HL-60/S4 treated with retinoic acid at 250 ng/mL for 4 days and 3 days (cell line): ENCODE measurements around the gene RHOXF2.
"Not testable (repeated sequence)": the region's sequence is repeated elsewhere in the genome, so short reads cannot be mapped to it uniquely, and the experiment has no call there.

ENCODE experiments used
- in situ Hi-C: fragments of 300-500 bp; cut with MboI; formaldehyde crosslinking; loops from 2 replicates; pipeline ENCODE4 v1.7.0; 2022; ENCODE audit warnings: low sequenced_read_pairs

Gene RHOXF2, protein sequence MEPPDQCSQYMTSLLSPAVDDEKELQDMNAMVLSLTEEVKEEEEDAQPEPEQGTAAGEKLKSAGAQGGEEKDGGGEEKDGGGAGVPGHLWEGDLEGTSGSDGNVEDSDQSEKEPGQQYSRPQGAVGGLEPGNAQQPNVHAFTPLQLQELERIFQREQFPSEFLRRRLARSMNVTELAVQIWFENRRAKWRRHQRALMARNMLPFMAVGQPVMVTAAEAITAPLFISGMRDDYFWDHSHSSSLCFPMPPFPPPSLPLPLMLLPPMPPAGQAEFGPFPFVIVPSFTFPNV

DNA sequence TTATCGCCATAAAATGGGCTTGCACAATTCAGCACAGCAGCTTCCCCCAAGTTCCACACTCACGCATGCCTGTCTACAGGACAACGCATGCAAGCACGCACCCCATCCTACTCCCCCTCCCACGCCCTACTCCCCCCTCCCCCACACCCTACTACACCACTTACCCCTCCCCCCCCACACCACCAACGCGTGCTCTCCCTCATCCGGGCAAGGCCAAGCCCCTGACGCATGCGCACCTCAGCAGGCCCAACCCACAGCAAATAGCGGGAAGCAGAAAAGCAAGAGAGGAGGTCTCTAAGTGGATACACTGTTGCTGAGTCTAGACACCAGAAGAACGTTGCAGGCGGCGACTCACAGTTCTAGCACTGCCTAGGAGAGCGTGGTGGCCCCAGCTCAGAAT is at the start of gene RHOXF2:
Gene RHOXF2 (plus strand): TSS at position 301 of the 400 bp plus-strand sequence. CDS start 138 bp downstream, outside the sequence.
- in situ Hi-C loops, result not testable (repeated sequence)

DNA sequence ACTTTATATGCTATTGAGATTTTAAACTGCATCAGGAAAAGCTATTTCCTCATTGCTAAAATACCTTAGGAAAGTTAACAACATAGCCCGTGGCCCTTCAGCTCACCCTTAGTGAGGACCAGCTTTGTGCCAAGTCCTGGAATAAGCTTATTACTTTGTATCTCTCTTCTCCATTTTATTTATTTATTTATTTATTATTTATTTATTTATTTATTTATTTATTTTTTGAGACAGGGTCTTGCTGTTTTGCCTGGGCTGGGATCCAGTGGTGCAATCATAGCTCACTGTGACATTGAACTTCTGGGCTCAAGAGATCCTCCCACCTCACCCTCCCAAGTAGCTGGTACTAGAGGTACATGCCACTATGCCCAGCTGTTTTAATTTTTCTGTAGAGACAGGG is 49.0 kb upstream of the RHOXF2 start:
- in situ Hi-C loops, result no loop called here

- in situ Hi-C loops, result no loop called here
Measured at GRCh38 chrX:120111611-120112010, 46.8 kb upstream of the RHOXF2 start.

DNA sequence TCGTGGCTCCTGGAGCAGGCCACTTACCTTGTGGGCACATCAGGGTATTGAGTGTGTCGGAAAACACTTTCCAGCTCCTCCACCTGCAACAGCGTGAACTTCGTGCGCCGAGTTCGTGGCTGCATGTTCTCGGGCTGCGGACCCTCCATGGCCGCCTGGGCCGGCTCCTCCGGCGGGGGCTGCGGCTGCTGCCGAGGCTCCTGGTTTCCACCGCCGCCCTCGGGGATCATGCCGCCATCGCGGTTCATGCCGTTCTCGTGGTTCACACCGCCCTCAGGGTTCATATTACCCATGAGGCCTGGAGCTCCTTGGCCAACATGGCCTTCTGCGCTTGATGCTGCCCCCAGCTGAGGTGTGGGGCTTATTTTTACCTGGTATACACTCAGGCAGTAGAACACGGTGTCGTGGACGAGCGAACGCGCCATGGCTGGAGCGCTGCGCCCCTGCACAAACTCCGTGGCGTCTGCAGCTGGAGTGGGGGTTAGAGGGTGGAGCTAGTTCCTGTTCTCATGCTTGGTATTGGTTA is 42.9 kb upstream of the RHOXF2 start, which contains the start of gene RHOXF1:
Gene RHOXF1 (minus strand): TSS at position 476 of the 526 bp plus-strand sequence. CDS start 51 bp downstream, at position 425.
- in situ Hi-C loops, result no loop called here

DNA sequence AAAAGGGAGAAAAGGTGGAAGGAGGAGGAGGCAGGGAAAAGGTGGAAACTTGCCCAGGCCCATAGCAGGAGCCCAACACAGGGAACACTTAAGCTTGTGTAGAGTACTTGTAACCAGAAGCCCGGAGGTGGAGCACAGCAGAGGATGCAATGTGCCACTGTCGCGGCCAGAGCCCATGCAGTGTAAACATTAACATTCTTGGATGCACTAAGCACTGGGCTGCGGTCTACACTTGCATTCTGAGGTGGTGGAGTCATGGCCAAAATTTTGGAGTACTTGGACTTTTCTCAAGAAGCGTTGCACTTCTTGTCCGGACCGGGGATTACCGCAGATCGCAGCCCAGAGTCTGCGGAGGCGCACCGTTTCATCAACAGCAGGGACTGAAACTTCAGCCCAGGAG is 38.2 kb upstream of the RHOXF2 start:
- in situ Hi-C loops, result no loop called here

DNA sequence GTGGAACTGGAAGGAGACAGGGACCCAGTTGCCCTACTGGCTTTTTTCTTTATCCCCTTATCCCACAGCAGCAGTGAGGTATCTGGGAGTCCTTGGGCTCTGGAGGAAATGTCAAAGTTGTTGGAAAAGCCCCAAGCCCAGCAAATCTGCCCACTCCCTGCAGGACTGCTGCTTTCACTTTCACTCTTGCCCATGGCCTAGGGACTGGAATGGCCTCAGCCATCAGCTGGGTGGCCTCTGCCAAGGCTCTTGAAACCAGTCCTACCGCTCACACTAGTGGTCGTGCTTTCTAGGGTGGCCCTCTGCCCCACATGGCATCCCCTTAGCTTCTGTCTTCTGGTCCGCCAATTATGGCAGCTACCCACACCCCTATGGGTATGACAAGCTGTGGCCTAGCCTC is 33.0 kb upstream of the RHOXF2 start:
- in situ Hi-C loops, result loop anchor here (25.0 kb wide), 1 partner anchor 112 kb away; no protein-coding TSS in a partner anchor

- in situ Hi-C loops, result loop anchor here (25.0 kb wide), 1 partner anchor 109 kb away; no protein-coding TSS in a partner anchor
Measured at GRCh38 chrX:120128306-120128846, 30.0 kb upstream of the RHOXF2 start.

DNA sequence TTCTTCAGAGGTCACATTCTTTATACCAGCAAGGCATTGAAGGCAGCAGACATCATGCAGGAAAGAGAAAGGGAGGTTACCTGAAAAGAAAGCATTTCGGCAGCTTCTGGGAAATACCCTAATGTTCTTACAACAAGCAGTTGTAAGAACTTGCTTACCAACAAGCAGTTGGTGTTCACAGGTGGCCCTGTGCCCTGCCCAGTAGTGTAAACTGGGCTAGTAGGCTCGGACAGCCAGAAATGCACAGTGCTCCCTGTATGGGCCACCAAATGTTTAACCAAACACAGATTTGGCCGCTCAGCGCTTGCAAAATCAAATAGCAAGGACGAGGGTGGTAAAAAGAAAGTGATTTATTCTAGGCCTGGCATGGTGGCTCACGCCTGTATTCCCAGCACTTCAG is 22.3 kb upstream of the RHOXF2 start:
- in situ Hi-C loops, result loop anchor here (25.0 kb wide), 1 partner anchor 101 kb away; no protein-coding TSS in a partner anchor

DNA sequence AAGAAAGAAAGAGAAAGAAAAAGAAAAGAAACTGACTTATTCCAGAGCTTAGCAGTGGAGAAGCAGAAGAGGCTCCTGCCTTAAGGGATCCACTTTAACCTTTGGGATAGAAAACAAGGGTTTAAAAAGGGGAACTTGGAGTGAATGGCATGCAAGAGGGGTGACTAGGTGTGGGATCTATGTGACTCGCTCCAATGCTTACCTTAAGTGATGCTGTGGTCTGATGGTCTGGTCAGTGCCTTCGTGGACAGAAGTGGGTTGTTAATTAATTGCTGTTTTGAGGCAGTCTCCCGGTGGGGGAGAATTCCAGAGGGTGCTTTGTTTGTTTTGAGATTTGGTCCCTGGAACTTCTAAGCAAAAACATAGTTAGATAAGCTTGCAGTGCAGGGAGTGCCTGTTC is 21.6 kb upstream of the RHOXF2 start:
- in situ Hi-C loops, result loop anchor here (25.0 kb wide), 1 partner anchor 100 kb away; no protein-coding TSS in a partner anchor

DNA sequence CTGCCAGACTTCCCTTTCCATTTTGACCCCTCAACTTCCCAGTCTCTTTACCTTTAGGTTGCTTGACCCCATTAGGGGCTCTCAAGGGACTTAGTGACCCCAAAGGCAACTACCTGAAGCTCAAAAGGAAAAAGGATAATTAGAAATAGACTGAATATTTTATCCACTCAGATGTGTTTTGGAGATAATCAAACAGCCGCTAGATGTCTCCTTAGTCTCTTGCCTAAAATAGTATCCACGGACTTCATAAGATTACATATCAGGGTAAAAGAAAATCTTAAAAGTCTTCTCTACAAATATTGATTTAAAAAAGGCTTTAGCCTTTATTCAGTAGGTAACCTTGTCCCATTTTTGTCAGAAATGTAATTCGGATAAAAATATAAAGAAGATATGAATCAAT is 21.0 kb upstream of the RHOXF2 start:
- in situ Hi-C loops, result loop anchor here (25.0 kb wide), 1 partner anchor 100 kb away; no protein-coding TSS in a partner anchor

- in situ Hi-C loops, result loop anchor here (25.0 kb wide), 1 partner anchor 97 kb away; no protein-coding TSS in a partner anchor
Measured at GRCh38 chrX:120140293-120140981, 18.0 kb upstream of the RHOXF2 start.

GRCh38 chrX:120144178-120144844 is 14.1 kb upstream of the RHOXF2 start:
- in situ Hi-C loops, result loop anchor here (25.0 kb wide), 1 partner anchor 93 kb away; no protein-coding TSS in a partner anchor

GRCh38 chrX:120145295-120145925 is 13.0 kb upstream of the RHOXF2 start:
- in situ Hi-C loops, result loop anchor here (25.0 kb wide), 1 partner anchor 92 kb away; no protein-coding TSS in a partner anchor

- in situ Hi-C loops, result loop anchor here (25.0 kb wide), 1 partner anchor 91 kb away; no protein-coding TSS in a partner anchor
Measured at GRCh38 chrX:120146323-120146722, 12.1 kb upstream of the RHOXF2 start.

GRCh38 chrX:120147537-120147936 is 10.9 kb upstream of the RHOXF2 start:
- in situ Hi-C loops, result loop anchor here (25.0 kb wide), 1 partner anchor 90 kb away; no protein-coding TSS in a partner anchor

- in situ Hi-C loops, result not testable (repeated sequence)
Measured at GRCh38 chrX:120150109-120150744, 8.2 kb upstream of the RHOXF2 start.

- in situ Hi-C loops, result not testable (repeated sequence)
Measured at GRCh38 chrX:120159086-120159485, 673 bp downstream of the RHOXF2 start.

DNA sequence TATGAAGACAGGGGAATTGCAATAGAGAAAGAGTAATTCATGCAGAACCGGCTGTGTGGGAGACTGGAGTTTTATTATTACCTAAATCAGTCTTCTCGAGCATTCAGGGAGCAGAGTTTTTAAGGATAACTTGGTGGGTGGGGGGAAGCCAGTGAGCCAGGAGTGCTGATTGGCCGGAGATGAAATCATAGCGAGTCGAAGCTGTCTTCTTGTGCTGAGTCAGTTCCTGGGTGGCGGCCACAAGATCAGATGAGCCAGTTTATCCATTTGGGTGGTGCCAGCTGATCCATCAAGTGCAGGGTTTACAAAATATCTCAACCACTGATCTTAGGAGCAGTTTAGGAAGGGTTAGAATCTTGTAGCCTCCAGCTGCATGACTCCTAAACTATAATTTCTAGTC is 34.8 kb downstream of the RHOXF2 start:
- in situ Hi-C loops, result not testable (repeated sequence)

DNA sequence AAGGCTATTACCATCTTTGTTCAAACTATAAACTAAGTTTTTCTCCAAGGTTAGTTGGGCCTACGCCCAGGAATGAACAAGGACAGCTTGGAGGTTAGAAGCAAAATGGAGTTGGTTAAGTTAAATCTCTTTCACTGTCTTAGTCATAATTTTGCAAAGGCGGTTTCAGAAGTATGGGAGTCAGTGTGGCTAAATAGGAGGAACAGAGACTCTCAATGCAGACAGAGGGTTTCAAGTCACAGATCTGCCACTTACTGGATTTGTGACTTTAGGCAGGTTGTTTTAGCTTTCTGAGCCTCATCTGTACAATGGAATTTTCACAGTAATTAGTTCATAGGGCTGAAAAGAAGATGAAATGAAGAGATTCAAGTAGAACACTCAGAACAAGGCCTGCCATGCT is 35.3 kb downstream of the RHOXF2 start:
- in situ Hi-C loops, result not testable (repeated sequence)
